ENCODE measurements around the gene METRNL. TPM values are rescaled to one million over a fixed set of nuclear protein-coding genes. Genes with fewer than 3 reads are reported as not detected.

METRNL gene
- total RNA-seq, 4 donors from 2014 or later: 25.0 to 44.4 (median 35.8) TPM

DNA sequence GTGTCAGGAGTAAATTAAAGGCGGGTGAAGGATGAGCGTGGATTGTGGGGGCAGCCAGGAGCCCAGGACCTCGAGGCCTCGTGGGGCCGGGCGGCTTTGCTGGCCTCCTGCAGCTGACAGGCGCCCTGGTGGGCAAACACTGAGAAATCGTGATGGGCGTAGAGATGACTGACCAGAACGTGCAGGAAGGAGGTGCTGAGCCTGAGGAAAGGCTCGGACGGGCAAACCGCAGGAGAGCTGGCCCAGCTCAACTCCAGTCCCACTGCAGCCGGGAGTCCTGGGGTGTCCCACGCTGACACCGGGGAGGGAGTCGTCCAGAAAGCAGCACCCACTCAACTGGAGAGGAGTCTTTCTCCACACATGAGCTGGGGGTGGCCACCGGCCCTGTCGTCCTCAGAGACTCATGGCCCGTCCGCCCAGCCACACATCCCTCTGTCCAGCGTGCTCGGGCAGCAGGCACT lies 36.9 kb downstream of the METRNL start:
- H3K36me3 ChIP-seq: no peaks in the 10 kb centered on the region
- H3K9me3 ChIP-seq: no peaks in the 10 kb centered on the region
- no peak for DNase-seq
- H3K27me3 ChIP-seq: no peaks in the 10 kb centered on the region
- no peaks in the 10 kb centered on the region for H3K4me1 ChIP-seq
- TF ChIP-seq POLR2A (IDR thresholded peaks at IDR 0.05): no peak
- TF ChIP-seq, protein P1, sequence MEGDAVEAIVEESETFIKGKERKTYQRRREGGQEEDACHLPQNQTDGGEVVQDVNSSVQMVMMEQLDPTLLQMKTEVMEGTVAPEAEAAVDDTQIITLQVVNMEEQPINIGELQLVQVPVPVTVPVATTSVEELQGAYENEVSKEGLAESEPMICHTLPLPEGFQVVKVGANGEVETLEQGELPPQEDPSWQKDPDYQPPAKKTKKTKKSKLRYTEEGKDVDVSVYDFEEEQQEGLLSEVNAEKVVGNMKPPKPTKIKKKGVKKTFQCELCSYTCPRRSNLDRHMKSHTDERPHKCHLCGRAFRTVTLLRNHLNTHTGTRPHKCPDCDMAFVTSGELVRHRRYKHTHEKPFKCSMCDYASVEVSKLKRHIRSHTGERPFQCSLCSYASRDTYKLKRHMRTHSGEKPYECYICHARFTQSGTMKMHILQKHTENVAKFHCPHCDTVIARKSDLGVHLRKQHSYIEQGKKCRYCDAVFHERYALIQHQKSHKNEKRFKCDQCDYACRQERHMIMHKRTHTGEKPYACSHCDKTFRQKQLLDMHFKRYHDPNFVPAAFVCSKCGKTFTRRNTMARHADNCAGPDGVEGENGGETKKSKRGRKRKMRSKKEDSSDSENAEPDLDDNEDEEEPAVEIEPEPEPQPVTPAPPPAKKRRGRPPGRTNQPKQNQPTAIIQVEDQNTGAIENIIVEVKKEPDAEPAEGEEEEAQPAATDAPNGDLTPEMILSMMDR (IDR thresholded peaks at IDR 0.05): no peak
- intact Hi-C loops (cut with DNase I; ENCODE audit: low total_unique reads): no loop called here
- no peak overlapping the region for H3K4me3 ChIP-seq
- no peak overlapping the region for H3K27ac ChIP-seq

DNA sequence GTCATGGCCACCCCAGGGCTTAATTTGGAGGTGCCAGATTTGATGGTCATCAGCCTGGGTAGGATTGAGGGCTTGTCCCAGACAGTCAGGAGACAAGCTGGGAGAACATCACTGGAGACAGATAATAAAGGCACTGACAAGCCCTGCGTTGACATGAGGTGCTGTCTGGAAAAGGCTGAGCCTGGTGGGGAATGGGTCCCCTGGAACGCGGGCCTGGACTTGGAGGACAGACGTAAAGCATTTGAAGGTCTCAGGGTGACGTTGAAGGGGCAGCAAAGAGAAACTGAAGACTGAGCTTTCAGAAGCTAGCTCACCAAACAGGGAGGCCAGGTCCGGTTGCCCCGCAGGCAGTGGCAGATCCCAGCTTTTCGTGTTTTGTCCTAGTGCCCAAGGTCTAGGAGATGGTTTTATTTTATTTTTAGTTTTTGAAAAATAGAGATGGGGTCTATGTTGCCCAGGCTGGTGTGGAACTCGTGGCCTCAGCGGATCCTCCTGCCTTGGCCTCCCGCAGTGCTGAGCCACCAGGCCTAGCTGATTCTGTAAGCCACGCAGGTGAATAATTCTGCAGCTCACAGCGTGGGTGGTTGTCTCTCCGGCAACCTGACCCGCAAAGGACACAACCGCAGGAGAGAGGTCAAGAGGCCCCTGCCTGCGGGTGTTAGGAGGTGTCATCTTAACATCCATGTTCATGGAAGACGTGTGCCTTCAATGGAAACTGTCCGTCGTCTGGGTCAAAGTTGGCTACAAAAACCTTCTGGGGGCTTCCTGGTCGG lies 37.6 kb downstream of the METRNL start:
- intact Hi-C loops (cut with DNase I; ENCODE audit: low total_unique reads): no loop called here
- no peak for DNase-seq
- H3K4me3 ChIP-seq: no peak overlapping the region
- no peaks in the 10 kb centered on the region for H3K27me3 ChIP-seq
- TF ChIP-seq, protein P1 (IDR thresholded peaks at IDR 0.05): no peak
- no peak for TF ChIP-seq POLR2A (IDR thresholded peaks at IDR 0.05)
- no peak overlapping the region for H3K27ac ChIP-seq
- H3K4me1 ChIP-seq: no peaks in the 10 kb centered on the region
- no peaks in the 10 kb centered on the region for H3K9me3 ChIP-seq
- no peaks in the 10 kb centered on the region for H3K36me3 ChIP-seq

DNA sequence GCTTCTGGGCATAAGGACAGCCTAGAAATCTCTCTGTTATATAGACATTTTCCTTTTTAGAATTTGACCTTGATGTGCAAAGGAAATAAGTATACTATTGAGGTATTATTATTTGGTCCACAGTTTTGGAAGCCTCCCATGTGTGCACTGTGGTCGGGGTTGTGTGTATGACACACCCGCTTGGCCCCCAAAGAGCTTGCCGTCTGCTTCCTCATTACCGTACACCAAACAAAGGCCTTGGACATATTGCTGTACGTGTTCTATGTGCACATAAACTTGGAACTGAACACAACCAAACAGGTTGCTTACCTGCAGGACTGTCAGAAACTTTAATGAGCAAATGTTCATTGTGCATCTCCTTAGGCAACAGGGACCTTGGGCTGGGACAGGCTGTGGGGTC lies 38.2 kb downstream of the METRNL start:
- no peaks in the 10 kb centered on the region for H3K27me3 ChIP-seq

DNA sequence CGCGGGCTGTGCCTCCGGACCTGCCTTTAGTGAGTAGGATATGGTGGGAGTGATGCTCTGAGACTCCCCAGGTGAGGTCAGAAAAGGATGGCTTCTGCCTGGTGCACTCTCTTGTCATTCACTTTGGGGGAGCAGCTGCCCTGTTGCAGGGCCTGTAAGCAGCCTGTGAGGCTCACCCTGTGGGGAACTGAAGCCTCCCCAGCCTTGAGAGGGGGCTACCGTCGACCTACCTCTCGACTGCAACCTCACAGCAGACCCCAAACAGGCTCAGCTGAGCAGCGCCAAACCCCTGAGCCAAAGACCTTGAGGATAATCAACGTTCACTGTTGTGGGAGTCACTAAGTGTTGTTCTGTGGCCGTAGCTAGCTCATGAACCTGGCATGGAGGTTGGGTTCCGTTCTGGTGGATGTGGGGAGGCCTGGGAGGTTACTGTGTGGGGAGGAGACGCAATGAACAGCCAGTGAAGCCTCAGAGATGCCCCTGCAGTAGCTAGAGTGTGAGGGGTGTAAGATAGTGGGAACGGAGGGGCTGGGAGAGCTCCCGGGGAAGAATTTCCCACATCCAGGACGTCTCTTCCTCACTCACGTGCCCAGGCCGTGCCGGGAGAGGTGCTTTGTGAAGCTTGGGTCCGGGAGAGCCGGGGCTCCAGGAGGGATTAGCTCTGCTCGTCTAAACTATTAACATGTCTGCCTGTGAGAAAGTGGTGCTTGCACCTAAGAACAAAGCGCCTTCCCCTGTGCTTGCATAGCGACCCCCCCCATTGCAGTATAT lies 38.8 kb downstream of the METRNL start:
- DNase-seq: no peak
- Histone ChIP-seq H3K4me3 (no peak overlapping the region), H3K36me3 (no peaks in the 10 kb centered on the region), H3K27me3 (no peaks in the 10 kb centered on the region), H3K4me1 (no peaks in the 10 kb centered on the region), H3K27ac (no peak overlapping the region), H3K9me3 (no peaks in the 10 kb centered on the region)
- intact Hi-C loops (cut with DNase I; ENCODE audit: low total_unique reads): no loop called here
- TF ChIP-seq, protein P1 (IDR thresholded peaks at IDR 0.05): no peak
- no peak for TF ChIP-seq POLR2A (IDR thresholded peaks at IDR 0.05)

More for the DNA sequence above, 38.2 kb downstream of the METRNL start:
- no peak overlapping the region for H3K4me3 ChIP-seq
- DNase-seq: no peak
- H3K9me3 ChIP-seq: no peaks in the 10 kb centered on the region
- intact Hi-C loops (cut with DNase I; ENCODE audit: low total_unique reads): no loop called here
- TF ChIP-seq, protein P1 (IDR thresholded peaks at IDR 0.05): no peak
- no peak for TF ChIP-seq POLR2A (IDR thresholded peaks at IDR 0.05)
- no peaks in the 10 kb centered on the region for H3K36me3 ChIP-seq
- no peaks in the 10 kb centered on the region for H3K4me1 ChIP-seq
- no peak overlapping the region for H3K27ac ChIP-seq

Data from uterus (tissue), 4 donors.